TTC549 (cell line): ENCODE data around the gene INF2.

Experiments
- FAIRE-seq: peaks from 2 replicates; lab custom pipeline; 2012; peaks lifted over from hg19 to GRCh38; lab: Jason Lieb, UNC

INF2 gene

DNA sequence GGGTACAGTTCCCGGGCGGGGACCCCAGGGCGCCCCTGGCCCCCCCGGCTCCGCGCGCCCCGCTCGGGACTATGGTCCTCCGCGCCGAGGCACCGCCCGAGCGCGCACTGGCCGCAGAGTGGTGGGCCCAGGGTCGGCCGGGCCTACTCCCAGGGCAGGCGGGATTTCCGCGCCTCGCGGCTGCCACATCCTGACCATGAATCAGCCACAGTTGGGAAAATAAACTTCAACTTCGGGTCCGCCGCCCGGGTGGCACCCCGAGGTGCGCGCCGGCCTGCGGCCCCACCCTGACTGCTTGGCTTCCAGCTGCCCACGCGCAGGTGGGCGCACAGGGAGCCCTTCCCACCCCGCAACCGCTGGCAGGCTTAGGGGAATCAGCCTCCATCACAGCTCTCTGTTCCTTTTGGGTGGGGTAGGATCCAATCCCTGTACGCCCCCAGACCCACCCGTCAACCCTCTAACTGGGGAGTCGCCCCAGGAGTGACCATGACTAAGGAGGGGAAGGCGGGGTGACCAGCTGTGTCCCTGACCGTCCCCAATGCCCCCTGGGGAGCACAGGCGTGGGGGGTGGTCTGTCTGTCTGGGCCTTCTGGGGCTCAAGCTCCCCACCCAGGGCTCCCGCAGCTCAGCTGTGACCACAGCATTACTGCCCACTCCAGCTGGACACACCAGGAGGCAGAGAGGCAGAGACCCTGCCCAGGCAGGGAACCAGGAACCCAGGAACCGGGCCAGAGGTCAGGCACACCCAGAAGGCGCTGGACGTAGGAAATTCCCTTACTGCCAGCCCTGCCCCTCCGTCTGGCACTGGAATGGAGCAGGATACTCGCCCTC, 678 bp downstream of the INF2 start:
- FAIRE-seq, result no peak

DNA sequence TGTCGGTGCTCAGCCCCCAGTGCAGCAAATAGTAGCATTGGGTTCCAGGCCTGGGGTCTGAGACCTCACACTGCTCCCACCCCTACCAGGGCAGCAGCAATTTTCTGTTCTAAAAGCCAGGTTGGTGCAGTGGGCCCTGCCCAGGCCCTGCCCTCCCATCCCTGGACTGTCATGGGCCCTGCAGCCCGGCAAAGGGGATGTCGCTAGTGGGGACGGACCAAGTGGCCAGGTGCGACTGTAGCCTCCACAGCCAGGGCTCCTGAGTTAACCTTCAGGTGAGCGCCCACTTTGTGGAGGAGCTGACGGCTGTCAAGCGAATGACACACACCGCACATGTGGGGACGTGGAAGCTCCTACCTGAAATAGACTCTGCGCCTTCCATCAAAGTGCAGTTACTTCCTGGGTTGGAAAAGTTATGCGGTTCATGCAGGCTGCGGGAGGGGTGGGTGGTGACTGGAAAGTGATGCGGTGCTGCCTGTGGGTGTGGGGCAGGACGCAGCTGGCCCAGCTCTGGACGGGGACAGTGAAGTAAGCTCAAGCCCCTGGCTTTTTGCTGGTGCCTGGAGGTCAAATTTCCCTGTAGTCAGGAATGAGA, 1.5 kb downstream of the INF2 start:
- FAIRE-seq, result no peak

DNA sequence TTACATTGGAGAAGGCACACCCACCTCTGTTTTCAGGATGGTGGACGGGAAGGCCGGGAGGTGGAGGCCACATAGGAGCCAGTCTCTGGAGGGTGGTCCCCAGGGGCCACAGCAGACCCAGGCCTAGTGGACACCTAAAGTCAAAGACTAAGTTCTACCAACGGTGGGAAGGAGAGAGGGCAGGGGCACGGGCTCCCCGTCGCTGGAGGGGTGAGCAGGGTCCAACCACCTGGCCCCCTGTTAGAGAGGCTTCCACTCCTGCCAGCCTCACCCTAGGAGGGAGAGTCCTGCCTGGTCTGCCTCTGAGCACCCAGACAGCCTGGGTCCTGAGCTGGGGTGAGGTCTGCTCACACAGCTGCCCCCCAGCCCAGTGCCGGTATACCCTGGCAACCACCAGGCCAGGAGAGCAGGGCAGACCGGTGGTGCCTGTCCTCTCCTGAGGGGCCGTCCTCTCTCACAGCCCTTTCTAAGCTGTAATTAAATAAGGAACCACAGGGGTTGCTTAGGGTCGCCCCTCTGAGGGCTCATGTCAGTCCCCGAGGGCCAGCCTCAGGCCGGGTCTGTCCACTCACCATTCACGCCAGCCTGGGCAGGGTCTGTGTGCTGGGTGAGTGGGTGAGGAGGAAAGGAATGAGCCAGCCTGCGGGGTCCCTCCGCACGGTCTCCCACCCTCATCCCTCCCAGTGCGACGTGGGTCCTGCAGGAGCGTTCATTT, 2.3 kb downstream of the INF2 start:
- no peak for FAIRE-seq

DNA sequence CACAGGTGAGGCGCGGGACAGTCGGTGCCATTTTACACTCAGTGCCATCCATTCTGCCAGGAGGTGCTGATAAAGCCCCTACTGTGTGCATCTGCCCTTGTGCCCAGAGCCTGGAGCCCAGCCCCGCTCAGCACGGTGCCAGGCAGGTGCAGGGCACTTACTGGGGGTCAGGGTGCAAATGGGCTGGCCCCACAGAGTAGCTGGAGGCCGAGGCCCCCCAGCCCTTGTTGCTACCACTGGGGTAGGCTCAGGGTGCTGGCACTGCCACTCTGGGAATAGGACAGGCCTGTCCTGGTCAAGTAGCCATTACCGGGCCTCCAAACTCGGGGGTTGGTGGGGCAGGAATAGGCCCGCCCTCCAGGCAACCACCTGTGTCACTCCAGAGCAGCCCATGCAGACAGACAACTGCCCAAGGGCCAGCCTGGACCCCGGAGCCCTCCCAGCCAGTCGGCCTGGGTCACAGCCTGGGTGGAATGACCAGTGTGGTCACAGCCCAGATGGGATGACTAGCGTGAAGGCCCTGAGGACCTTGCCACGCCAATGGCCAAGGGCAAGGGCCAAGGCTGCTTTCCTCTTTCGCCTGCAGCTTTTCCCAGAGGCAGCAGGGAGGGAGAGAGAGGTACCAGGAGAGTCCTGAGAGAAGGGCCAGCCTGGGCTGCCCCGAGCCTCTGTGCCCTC, 3.0 kb downstream of the INF2 start:
- FAIRE-seq, result no peak

DNA sequence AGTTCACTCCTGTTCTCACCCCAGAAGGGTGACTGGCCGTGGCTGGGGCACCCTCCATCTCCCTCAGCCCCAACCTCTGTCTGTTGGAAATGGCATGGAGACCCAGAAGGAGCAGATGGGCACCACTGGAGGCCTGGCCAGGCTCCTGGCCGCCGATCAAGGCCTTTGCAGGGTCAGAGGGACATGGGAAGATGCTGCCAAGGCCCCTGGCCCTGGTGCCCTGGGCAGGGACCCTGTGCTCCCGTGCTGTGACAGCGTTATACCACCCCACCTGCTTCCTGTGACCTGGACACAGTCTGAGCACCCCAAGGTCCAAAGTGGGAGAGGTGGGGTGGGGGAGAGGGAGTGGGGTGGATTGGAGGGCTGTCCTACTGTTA, 3.5 kb downstream of the INF2 start:
- no peak for FAIRE-seq

DNA sequence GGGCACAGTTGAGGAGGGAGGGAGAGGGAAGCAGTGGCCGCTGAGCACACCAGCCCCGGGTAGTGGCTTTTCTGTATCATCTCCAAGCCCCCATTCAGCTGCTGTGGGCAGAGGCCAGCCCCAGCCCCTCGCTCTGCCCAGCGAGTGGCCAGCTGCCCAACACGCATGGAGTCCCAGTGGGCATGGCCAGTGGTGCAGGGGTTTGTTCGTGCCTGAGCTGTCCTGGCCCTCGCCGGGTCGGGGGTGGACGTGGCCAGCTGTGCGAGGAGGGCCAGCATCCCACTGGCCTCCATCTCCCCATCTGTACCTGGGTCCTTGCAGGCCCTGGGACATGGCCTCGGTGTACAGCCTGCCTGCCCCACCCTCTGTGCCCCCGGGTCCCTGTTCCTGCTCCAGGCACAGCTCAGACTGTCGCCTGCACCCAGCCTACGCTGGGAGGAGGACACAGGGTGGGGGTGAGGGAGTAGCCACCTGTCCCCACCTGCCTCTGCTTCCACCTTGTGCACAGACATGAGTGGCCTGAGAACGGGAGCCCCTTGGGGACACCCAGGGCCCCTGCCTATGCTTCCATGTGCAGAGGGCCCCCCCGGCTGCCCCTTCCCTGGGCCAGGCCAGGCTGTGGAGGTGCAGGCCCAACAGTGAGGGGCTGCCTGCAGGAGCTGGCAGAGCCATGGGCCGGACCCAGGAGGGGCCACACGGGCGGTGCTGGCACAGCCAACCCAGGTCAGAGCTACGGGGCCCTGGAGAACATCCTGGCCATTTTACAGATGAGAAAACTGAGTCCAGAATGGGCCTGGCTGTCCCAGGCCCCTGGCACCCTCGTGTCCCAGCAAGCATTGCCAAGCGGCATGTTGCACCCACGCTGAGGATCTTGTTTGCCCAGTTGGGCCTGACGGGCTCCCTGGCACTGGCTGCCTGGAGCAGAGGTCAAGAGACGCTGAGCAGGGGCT, 4.3 kb downstream of the INF2 start:
- no peak for FAIRE-seq

DNA sequence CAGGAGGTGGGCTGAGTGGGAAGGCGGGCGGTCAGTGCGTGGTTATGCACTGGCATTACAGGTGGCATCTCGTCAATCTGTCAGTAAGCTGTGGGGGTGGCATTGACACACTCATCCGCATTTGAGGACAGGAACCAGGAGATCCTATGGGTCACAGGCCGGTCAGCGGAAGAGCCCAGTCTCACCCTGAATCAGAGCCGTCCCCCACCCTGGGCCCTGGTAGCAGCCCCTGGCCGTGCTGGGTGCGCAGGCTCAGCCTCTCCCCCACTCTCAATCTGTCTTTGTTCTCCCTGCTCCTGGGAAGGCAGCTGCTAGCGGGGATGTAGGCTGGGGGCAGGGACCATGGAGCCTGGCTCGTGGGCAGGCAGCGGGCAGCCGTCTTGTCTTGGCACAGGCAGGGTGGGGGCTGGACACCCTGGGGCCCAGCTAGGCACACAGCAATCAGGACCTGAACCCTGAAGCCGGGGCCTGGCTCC, 5.1 kb downstream of the INF2 start:
- FAIRE-seq, result no peak

DNA sequence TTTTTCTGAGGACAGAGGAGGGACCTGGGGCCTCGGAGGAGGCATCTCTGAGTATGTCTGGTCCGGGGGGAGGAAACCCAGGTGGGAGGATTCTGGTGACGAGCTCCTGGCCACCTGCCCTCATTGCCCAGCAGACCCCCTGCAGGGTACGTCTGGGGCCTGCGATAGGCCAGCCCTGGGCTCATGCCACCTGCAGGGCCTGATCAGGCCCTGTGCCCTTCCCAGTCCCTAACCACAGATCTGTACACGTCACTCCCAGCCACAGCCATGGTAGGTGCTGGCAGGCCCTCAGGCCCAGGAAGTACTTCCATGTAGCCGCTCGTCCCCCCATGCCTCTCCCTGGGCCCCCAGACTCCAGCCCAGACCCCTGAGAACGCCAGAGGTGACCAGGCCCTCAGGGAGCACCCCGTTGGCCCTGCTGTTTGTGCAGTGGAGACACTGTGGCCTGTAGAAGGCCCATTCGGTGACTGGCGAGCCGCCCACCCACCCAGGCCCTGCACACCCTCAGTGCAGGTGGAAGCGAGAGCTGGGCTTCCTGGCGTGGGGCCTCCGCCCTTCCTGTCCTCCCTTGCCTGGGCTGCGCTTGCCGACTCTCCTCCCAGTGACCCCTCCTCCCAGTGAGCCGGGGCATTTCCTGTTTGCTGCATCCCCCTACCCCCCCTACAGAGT, 5.7 kb downstream of the INF2 start:
- FAIRE-seq, result no peak

DNA sequence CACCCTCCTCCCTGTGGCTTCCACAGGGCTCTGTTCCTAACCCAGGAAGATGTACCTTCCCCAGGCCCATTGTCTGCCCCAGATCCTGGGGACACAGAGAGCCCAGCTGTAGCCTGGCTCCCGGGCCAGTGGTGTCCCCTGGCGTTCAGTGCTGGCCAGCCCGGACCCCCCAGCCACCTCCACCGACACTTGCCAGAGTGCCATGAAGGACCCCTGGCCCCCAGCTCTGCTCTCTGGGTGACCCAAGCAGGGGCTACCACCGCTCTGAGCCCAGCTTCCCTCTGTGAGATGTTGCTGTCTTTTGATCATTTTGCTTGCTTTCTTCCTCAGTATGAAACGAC, 6.2 kb downstream of the INF2 start:
- FAIRE-seq, result no peak

DNA sequence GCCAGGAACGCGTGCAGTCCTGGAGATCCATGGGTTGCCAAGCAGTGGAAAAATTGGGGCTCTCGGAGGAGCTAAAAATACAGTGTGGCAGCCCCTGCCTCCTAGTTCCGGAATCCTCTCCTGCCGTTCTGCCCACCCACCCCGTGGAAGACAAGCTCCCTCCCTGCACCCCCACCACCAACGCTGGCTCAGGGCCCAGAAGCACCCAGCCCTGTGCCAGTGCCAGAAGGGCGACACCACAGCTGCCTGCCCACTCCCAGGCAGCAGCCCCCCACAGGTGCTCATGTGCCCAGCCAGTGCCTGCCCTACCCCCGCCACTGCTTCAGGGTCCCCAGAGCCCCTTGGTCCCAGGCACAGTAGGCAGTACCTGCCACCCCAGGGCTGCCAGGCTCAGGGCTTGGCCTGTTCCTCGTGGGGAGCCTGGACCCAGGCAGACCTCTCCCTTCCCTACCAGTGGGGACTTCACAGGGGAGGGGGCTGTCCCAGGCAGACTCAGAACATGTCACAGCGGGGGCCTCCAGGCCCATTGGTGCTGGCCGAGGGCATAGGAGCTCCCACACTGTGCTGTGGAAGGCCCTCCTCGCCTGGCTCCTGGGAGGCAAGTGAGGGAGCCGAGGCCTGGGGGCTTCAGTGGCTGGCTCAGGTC, 7.4 kb downstream of the INF2 start:
- no peak for FAIRE-seq

DNA sequence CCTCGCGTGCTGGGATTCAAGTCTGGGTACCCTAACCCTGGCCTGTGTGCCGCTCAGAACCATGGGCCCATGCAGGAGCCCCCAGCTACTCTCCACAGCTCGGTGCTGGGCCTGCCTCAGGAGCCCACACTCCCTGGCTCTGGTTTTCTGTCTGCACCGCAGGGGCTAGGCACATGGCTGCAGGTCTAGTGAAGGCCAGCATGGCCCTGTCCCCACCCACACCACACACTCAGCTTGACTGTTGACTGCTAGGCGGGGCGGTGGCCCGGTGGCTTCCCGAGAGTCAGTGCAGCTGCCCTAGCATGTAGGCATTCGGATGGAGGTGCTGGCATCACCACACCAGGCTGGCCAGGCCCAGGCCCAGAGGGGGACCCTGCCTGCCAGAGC, 7.9 kb downstream of the INF2 start:
- FAIRE-seq, result no peak

DNA sequence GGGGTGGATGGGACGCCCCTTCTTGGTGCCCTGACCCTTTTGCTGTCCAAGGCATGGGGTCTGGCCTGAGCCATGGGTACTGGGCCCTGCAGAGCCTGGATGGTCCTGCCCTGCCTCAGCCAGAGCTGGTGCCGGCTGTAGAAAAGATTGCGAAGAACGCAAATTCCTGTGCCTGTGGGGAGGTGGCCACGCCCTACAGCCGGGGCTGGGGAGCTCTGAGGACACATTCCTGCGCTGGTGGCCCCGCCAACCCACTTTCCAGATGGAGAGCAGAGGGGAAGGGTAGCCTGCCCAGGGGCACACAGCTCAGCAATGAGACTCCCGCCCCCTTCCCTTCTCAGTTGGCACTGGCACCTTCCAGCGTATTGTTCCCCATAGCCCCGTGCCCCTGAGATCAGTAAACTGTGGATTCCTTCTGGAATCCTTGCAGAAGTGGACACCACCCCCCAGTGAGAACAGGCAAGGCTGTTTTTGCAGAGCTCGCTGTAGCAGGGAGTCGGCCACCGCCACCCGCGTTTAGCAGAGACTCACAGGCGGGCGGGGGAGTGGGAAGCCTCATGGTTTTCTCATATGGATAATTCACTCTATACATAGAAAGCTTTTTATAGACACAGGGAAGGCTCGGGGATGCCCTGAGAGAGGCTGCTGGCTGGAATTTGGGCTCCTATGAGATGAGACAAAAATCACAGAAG, 8.6 kb downstream of the INF2 start:
- no peak for FAIRE-seq

DNA sequence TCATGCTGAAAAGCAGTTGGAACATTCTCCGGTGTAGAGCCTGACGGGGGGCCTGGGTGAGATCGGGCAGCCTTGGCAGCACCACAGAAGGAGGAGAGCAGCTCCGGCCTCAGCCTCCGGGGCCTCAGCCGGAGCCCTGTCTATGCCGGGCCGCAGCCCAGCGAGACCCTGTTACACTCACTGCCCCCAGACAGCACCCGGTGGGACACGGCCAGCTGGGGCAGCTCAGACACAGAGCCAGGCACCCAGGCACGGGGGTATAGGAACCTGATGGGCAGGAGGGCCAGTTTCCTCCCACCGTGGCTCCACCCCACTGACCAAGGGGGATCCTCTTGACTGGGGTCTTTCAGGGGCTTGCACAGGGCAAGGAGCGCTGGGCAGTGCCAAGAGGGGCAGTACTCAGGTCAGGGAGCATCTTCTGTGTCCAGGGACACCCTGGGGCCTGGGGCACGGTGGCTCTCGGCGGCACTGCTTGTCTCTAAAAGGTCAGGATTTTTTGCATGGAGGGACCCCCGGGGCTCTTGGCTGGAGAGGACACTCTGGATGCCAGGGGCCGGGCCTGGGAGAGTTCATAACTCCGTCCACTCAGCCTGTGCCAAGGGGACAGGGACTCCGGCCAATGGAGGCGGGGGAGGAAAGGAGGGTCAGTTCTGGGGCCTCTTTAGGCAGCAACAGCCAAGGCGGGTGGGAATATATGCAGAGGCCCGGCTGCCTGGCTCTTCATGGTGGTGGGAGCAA, 9.4 kb downstream of the INF2 start:
- no peak for FAIRE-seq

GRCh38 chr14:104699426-104699748, 10.0 kb downstream of the INF2 start:
- no peak for FAIRE-seq

- FAIRE-seq, result no peak
Observed at GRCh38 chr14:104700225-104700651, 10.8 kb downstream of the INF2 start.

DNA sequence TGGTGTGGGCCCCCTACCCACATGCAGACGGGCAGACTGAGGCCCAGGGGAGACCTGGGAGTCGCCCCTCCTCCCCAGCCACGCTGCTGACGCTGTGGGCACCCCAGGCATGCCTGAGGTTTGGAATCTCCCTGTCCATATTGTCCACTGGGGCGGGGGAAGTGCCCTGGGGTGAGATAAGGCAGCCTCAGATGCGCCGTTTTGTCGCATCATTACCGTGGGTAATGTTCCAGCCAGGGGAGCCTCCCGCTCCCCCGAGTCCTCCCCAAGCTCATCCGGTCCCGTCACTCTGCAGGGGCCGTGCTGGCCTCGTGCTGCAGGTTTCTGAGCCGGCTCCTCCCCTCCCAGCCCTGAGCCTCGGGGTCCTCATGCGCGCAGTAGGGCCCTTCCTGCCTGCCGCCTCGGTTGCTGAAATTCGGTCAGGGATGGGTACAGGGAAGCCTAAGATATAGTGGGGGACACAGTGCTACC, 11.4 kb downstream of the INF2 start:
- FAIRE-seq, result no peak

DNA sequence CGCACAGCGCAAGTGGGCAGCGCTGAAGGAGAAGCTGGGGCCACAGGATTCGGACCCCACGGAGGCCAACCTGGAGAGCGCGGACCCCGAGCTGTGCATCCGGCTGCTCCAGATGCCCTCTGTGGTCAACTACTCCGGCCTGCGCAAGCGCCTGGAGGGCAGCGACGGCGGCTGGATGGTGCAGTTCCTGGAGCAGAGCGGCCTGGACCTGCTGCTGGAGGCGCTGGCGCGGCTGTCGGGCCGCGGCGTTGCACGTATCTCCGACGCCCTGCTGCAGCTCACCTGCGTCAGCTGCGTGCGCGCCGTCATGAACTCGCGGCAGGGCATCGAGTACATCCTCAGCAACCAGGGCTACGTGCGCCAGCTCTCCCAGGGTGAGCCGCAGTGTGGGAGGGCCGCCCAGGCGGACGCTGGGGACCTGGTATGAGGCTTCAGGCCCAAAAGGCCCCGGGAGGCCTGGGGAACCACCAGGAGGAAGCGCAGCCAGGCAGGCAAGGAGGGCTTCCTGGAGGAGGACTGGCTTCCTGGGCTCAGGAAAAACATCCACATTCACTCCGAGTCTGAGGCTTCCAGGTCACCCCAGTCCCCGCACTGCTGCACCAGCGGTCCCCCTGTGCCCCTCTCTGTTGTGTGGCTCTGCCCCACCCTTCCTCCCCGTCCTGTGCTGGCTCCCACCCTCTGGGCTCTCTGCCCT, 12.1 kb downstream of the INF2 start:
- FAIRE-seq, result no peak

GRCh38 chr14:104702106-104702505, 12.7 kb downstream of the INF2 start:
- FAIRE-seq, result no peak

DNA sequence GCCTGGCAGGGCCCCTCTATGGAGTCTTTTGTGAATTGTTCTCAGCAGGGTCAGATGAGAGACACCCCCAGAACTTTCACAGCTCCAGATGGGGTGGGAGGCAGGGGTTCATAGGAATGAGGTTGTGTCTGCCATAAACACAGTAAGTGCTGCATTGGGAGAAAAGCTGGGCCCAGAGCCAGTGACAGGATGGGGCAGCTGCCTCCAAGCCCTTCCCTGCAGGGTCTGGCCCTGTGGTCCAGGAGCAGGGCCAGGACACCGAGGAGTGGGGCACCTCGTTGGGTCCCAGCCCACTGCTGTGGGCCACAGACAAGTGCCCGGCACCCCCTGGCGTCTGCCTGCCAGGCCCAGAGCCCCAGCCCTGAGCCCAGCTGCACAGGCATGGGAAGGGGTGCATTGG, 13.3 kb downstream of the INF2 start:
- FAIRE-seq, result no peak
